Islet precursor cell (in vitro differentiated cells): Measurements from ENCODE around the gene ACRV1.
"Not testable (repeated sequence)": the region's sequence is repeated elsewhere in the genome, so short reads cannot be mapped to it uniquely, and the experiment has no call there.

Experiments used
- DNase-seq: peaks from one replicate; pipeline ENCODE4 v3.0.0-alpha.2; 2018

The ACRV1 gene

GRCh38 chr11:125680747-125681146 lies at the start of gene ACRV1:
Gene ACRV1, minus strand, starts transcription at chr11:125680847. Its CDS starts 67 bp downstream, at chr11:125680780.
- DNase-seq = no peak

DNA sequence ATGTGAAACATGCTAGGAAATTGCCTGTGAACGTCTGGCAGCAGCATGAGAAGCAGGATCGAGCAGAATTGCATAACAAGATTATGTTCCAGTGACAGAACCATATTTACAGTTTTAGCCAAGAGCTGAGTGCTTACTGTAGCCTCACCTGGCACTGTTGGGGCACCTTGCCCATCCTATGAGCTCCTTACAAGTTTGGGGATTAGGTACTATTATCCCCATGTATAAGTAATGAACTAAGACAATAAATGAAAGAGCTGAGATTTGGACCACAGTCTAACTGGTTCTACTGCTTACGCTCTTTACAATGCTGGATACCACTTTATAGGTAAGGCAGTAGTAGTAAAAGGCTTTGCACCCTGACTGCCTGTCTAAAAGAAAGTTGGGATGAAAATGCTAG lies 48.3 kb upstream of the ACRV1 start:
- DNase-seq = no peak

DNA sequence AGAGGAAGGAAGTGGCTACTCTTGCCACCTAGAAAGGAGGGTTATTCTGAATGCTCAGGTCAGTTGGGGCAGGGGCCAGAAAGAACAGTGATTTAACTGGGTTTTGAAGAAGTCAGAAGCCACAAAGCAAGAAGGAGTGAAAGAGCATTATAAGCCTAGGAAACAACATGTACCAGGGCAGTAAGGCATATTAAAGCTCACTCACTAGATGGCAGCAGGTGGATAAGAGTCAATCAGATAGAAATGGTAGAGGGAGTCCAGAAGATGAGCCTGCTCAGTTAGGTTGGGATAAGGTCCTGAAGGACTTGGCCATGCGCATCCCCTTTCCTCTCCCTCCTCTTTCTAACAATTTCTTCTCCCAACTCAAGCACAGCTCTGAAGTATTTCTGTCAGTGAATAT lies 43.5 kb upstream of the ACRV1 start:
- DNase-seq = no peak

DNA sequence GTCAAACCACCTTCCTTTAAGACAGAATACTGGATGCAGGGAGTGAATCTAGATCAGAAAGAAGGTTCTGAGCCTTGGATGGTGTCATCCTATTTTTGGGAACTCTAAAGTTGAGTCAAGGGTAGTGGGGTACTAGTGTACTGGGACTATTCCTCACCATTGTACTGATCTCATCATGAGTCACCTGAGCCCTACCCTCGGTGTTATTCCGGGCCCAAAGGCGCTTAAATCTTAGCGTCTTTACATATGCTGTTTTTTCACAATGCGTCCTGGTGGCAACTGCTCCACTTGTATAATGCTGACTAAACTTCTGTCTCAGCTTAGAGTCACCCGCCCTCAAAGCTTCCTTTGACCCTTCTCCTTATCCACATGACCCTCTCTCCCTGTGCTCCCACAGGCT lies 40.1 kb upstream of the ACRV1 start:
- DNase-seq = no peak

DNA sequence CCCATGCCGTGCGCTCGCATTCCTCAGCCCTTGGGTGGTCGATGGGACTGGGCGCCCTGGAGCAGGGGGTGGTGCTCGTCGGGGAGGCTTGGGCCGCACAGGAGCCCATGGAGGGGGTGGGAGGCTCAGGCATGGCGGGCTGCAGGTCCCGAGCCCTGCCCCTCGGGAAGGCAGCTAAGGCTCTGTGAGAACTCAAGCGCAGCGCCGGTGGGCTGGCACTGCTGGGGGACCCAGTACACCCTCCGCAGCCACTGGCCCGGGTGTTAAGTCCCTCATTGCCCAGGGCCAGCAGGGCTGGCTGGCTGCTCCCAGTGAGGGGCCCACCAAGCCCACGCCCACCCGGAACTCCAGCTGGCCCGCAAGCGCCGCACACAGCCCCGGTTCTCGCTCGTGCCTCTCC lies 24.0 kb upstream of the ACRV1 start:
- DNase-seq = not testable (repeated sequence)

DNA sequence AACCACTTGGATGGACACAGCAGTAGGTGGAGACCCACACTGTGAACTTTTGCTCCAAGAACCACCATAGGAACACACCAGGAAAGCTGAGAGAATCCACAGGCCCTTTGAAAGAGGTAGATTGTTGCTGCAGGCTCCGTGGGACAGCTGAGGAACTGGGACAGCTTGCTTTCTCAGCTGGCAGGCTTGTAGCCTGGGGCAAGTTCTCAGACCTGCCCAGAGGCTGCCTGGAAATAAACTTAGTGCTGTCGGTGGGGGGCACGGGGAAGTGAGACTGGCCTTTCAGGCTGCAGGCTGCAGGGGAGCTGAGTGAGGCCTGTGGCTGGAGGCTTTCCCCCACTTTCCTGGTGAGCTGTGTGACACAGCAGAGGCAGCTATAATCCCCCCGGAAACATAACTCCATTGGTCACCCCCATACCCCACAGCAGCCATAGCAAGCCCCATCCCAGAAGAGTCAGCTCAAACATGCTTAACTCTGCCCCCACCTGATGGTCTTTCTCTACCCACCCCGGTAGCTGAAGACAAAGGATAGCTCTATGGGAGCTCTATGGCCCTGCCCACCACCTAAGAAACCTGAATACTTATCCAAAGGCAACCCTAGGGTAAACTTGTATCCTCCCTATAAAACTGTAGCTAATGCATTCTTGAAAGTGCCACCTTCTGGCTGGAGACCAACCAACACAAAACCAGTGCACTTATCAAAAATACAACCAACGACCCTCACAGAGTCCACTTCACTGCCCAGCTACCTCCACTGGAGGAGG lies 21.4 kb upstream of the ACRV1 start:
- DNase-seq = no peak

- no peak for DNase-seq
These were observed 20.5 kb upstream of the ACRV1 start for GRCh38 chr11:125701018-125701610.

- no peak for DNase-seq
These were observed 14.3 kb upstream of the ACRV1 start for GRCh38 chr11:125694951-125695350.

- DNase-seq = no peak
These were observed 12.2 kb upstream of the ACRV1 start for GRCh38 chr11:125692887-125693286.

DNA sequence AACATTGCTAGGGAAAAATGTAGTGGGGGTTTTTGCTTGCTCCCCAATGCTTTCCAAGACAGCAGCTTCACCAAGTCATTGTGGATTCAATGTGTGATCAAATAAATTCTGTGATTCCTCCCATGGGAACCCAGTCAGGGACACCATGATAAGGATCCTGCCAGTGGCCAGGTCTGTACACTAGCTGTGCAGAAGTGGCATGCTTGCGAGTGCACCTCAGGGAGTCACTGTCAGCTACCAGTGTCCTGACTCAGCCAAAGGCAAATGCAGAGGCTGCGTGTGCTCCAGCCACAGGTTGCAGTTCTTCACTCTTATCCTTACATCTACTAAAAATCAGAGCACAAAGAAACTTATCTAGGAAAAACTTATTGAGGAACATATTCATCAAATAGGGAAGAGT lies 9.4 kb upstream of the ACRV1 start:
- no peak for DNase-seq

DNA sequence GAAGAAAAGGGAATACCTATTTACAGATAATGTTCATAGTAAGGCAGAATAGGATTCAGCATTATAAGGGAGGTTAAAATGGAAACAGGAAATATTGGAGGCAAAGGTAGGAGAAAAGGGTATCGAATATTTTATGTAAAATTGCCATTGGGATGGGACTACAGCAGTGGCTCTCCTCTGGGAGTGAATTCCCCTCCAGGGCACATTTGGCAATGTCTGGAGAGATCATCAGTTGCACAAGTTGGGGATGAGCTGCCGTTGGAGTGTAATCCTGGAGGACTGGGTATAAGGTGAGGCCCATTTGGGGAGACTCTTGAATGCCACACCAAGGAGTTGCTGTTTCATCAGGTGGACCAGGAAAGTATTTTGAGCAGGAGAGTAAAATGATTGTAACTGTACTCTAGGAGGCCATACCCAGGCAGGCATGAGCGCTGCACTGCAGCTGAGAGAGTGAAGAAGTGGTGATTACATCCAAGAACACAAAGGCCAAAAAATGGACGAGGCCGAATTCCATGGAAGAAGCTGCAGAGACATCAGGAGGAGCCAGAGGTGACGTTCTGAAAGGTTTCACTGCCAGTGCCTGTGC lies 8.7 kb upstream of the ACRV1 start:
- DNase-seq = no peak

DNA sequence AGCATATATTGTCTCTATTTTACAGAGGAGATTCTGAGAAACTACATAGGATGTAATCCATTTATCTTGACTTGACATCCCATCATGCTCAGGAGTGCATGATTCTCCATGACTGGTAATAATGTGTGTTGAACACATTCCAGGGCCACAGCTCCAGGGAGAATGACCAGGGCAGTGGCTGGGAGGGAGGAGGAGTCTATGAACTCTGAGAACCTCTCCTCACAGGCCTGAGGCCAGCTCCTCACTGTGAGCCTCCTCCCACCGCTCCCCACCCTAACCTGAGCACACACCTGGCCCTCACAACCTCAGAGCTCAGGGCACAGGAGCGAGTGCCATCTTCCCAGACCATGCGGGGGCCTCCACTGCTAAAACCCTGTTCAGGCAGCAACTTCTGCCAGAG lies 8.0 kb upstream of the ACRV1 start:
- DNase-seq = no peak

- no peak for DNase-seq
These were observed 7.4 kb upstream of the ACRV1 start for GRCh38 chr11:125688066-125688465.

DNA sequence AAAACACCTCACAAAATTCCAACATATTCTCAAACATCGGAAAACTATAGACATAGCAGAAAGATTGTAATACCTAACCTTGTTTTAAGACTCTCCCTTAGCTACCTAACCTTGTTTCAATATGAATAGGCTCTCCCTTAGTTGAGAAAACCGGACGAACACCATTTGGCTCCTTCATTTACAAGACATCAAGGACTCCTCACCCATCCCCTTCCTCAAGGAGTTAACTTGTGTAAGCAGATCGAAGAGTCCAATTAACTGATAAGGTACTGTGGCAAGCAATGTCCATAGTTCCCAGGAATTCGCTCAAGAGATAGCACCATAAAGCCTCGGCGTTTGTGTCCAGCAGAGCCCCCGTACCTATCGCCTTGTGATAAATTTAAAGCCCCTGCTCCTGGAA lies 4.6 kb upstream of the ACRV1 start:
- no peak for DNase-seq

GRCh38 chr11:125679837-125680236 lies 810 bp downstream of the ACRV1 start:
- no peak for DNase-seq

DNA sequence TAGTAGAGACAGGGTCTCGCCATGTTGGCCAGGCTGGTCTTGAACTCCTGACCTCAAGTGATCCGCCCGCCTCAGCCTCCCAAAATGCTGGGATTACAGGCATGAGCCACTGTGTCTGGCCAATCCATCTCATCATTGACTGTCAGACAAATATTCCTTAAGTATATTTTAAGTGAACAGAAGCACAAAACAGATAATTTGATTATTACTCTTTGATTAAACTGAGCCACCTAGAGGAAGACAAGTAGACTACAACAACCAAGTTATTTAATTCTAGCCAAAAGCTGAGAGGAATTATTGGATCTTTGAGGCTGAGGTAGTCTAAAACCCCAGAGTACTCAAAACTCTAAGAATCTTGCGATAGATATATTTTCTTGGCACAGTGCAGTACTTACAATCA lies 1.2 kb downstream of the ACRV1 start:
- DNase-seq = no peak

DNA sequence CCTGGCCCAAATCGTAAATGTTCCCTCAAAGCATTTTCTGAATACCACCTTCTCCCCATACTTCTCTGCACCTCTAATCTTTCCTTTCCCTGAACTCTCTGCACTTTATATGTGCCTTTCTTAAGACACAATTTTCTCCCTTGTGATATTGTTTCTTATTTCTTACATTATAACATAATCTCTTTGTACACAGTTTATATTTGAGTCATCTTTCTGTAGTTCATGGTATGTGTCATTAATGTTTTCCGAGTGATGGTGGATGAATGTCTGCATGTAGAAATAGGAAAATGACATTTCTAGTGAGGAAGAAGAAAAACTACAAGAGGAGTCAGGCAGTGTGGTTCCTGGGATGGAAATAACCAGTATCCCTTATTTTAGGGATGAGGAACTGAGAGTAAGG lies 5.5 kb downstream of the ACRV1 start:
- no peak for DNase-seq

DNA sequence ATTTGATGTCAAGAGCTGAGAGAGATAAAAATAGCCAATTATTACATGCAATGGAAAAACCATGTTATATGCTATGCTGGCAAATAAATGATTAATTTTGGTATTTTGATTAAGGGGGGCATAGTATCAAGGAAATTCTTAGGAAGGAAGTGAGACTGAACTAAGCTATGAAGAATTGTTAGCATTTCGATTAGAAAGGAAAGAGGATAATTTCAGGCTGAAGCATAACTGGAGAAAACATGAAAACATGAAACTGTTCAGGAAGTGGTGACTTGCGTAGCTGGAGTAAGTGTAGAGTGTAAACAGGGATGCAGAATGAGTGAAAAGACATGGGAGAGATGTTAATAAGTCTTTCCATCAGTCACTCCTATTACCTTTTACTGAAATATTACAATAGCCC lies 6.4 kb downstream of the ACRV1 start:
- DNase-seq = no peak

DNA sequence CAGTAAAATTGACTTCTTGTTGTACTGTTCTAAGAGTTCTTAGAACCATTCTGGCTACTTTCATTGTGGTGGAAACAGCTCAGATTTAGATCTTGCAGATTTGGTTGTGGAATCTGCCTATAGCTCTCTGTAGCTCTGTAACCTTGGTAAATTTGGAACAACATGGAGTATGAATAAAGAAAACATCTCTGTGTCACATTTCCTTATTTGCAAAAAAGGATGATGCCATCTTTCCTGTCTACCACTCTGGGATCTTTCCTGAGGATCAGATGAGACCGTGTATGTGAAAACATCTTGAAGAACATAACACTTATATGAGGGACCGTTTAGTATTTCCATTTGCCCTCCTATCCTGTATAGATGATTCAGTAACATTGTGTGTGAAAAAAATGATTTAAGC lies 9.1 kb downstream of the ACRV1 start:
- no peak for DNase-seq

- no peak for DNase-seq
These were observed 10.5 kb downstream of the ACRV1 start for GRCh38 chr11:125670172-125670571.

DNA sequence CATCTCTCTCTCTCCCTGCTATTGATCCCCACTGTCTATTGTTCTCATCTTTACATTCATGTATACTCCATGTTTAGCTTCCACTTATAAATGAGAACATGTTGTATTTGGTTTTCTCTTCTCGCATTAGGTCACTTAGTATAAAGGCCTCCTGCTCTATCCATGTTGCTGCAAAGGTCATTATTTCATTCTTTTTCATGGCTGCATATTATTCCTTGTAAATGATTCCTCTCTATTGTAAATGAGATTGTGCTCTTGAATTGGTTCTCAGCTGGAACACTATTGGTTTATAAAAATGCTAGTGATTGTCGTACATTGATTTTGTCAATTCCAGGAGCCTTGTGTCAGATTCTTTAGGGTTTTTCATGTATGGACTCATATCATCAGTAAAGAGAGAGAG lies 13.5 kb downstream of the ACRV1 start:
- no peak for DNase-seq

- DNase-seq = no peak
These were observed 16.7 kb downstream of the ACRV1 start for GRCh38 chr11:125663910-125664309.

DNA sequence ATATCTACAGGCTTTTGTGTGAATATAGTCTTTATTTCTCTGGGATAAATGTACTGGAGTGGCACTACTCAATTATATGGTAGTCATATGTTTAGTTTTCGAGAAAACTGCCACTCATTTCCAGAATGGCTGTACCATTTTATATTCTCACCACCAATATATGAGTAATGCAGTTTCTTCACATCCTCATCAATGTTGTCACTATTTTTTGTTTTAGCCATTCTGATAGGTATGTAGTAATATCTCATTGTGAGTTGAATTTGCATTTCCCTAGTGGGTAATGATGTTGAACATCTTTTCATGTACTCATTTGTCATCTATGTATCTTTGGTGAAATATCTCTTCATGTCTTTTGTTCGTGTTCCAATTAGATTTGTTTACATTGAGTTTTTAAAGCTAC lies 18.0 kb downstream of the ACRV1 start:
- no peak for DNase-seq

- DNase-seq = no peak
These were observed 31.0 kb downstream of the ACRV1 start for GRCh38 chr11:125649465-125650166.
